Measurements from ENCODE around the gene OOSP4A.

- TF ChIP-seq CTCF (IDR thresholded peaks at IDR 0.05; ENCODE audit: low read length) (no peak), EZH2phosphoT487 (IDR thresholded peaks at IDR 0.05; ENCODE audit: low read length) (no peak), EZH2 (optimal IDR thresholded peaks at IDR 0.05; ENCODE audit: low read depth, low read length) (no peak)
These were observed 9.5 kb upstream of the OOSP4A start for GRCh38 chr11:59954219-59954847.

Data from MM.1S (cell line).